Hepatocyte (in vitro differentiated cells): ENCODE measurements around the gene GOLPH3L. TPM values are rescaled to one million over a fixed set of nuclear protein-coding genes. Genes with fewer than 3 reads are reported as not detected.
"Not testable (repeated sequence)": the region's sequence is repeated elsewhere in the genome, so short reads cannot be mapped to it uniquely, and the experiment has no call there.

ENCODE experiments used
- DNase-seq: peaks from one replicate; pipeline ENCODE4 v3.0.0-alpha.2; 2016; ENCODE audit warnings: low spot score
- H2AFZ ChIP-seq: fragments of 200-600 bp; sonication (generic); 2 replicates; pipeline ENCODE4 v1.6.0; 2016; ENCODE audit warnings: antibody characterized with exemption, mild to moderate bottlenecking
- H3K27ac ChIP-seq: fragments of 200-600 bp; sonication (generic); 2 replicates; pipeline ENCODE4 v1.5.1; 2016; ENCODE audit warnings: mild to moderate bottlenecking
- H3K27me3 ChIP-seq: fragments of 200-600 bp; sonication (generic); 2 replicates; pipeline ENCODE4 v1.6.1; 2016
- H3K36me3 ChIP-seq: fragments of 200-600 bp; sonication (generic); replicated peaks from 2 replicates; pipeline ENCODE4 v1.5.1; 2016; ENCODE audit warnings: low read depth; ENCODE audit not compliant: insufficient read depth
- H3K4me1 ChIP-seq: fragments of 200-600 bp; sonication (generic); 2 replicates; pipeline ENCODE4 v1.5.1; 2016; ENCODE audit warnings: mild to moderate bottlenecking, moderate library complexity; ENCODE audit not compliant: insufficient read depth
- H3K4me2 ChIP-seq: fragments of 200-600 bp; sonication (generic); 2 replicates; pipeline ENCODE4 v1.6.0; 2016
- H3K4me3 ChIP-seq: fragments of 200-600 bp; sonication (generic); 2 replicates; pipeline ENCODE4 v1.5.1; 2016; ENCODE audit warnings: mild to moderate bottlenecking
- H3K79me2 ChIP-seq: fragments of 200-600 bp; sonication (generic); 2 replicates; pipeline ENCODE4 v1.6.0; 2017; ENCODE audit warnings: mild to moderate bottlenecking
- H3K9me2 ChIP-seq: fragments of 200-600 bp; sonication (generic); replicated peaks from 2 replicates; pipeline ENCODE4 v1.6.0; 2017; ENCODE audit warnings: mild to moderate bottlenecking; ENCODE audit not compliant: insufficient read depth
- H3K9me3 ChIP-seq: fragments of 200-600 bp; sonication (generic); 2 replicates; pipeline ENCODE4 v1.5.1; 2016; ENCODE audit warnings: low read depth, mild to moderate bottlenecking
- H4K20me1 ChIP-seq: fragments of 200-600 bp; sonication (generic); 2 replicates; pipeline ENCODE4 v1.6.0; 2016; ENCODE audit warnings: mild to moderate bottlenecking; ENCODE audit not compliant: insufficient read depth, poor library complexity, severe bottlenecking
- CTCF ChIP-seq: fragments of 200-600 bp; sonication (generic); IDR thresholded peaks from 2 replicates; pipeline ENCODE4 v1.5.1; 2016; ENCODE audit warnings: antibody characterized with exemption, mild to moderate bottlenecking; ENCODE audit not compliant: poor library complexity
- EZH2 ChIP-seq: fragments of 200-600 bp; sonication (generic); IDR thresholded peaks from 2 replicates; pipeline ENCODE4 v1.6.1; 2016; ENCODE audit warnings: antibody characterized with exemption, mild to moderate bottlenecking, borderline replicate concordance
- EZH2phosphoT487 ChIP-seq: fragments of 200-600 bp; sonication (generic); IDR thresholded peaks from one replicate; pipeline ENCODE4 v1.6.1; 2018; ENCODE audit warnings: antibody characterized with exemption, mild to moderate bottlenecking, low read depth, moderate library complexity; ENCODE audit not compliant: unreplicated experiment, severe bottlenecking
- WGBS: methylation state at CpG from one replicate; pipeline ENCODE4 v1.1.6; 2016; ENCODE audit warnings: low lambda C conversion rate; ENCODE audit errors: missing lambda C conversion rate; 5-methylcytosine and 5-hydroxymethylcytosine counted together
- polyA plus RNA-seq: library from polyadenylated mRNA; unstranded; fragments of >200 nt; fragmentation: Nextera tagmentation; extraction: Ambion mirVana; gene quantifications from 2 replicates; pipeline ENCODE4 v1.2.1, GENCODE V29; 2016
- total RNA-seq: library from RNA; depleted of rRNA; stranded (reverse); fragments of >200 nt; gene quantifications from 2 replicates; pipeline ENCODE4 v1.2.3, GENCODE V29; 2014

GOLPH3L gene
- total and polyA plus RNA-seq, 2 experiments from 2014 or later, result 20.8 to 21.8 TPM

GRCh38 chr1:150662811-150663210 is 34.1 kb downstream of the GOLPH3L start:
- no peaks in the 10 kb centered on the region for H3K79me2 ChIP-seq
- H3K36me3 ChIP-seq, result no peaks in the 10 kb centered on the region
- no peaks in the 10 kb centered on the region for H3K4me1 ChIP-seq
- H3K4me2 ChIP-seq, result no peak overlapping the region
- H3K27me3 ChIP-seq, result no peaks in the 10 kb centered on the region
- DNase-seq, result no peak
- H3K27ac ChIP-seq, result no peak overlapping the region
- H4K20me1 ChIP-seq, result no peaks in the 10 kb centered on the region
- no peak overlapping the region for H3K4me3 ChIP-seq
- TF ChIP-seq CTCF (no peak), EZH2 (no peak), EZH2phosphoT487 (no peak)
- no peaks in the 10 kb centered on the region for H3K9me3 ChIP-seq
- no peaks in the 10 kb centered on the region for H3K9me2 ChIP-seq
- H2AFZ ChIP-seq, result no peak overlapping the region
- WGBS, result 97% methylated on average over 9 of the region's 9 CpGs

GRCh38 chr1:150661156-150661555 is 35.8 kb downstream of the GOLPH3L start:
- no peak overlapping the region for H2AFZ ChIP-seq
- no peak overlapping the region for H3K4me3 ChIP-seq
- 98% methylated on average over 5 of the region's 5 CpGs for WGBS
- no peaks in the 10 kb centered on the region for H3K4me1 ChIP-seq
- TF ChIP-seq EZH2phosphoT487 (no peak), EZH2 (no peak)
- no peaks in the 10 kb centered on the region for H3K9me2 ChIP-seq
- H3K27ac ChIP-seq, result no peak overlapping the region
- H3K36me3 ChIP-seq, result no peaks in the 10 kb centered on the region
- no peaks in the 10 kb centered on the region for H3K79me2 ChIP-seq
- no peaks in the 10 kb centered on the region for H3K9me3 ChIP-seq
- no peak for DNase-seq
- no peak overlapping the region for H3K4me2 ChIP-seq
- no peaks in the 10 kb centered on the region for H3K27me3 ChIP-seq
- no peaks in the 10 kb centered on the region for H4K20me1 ChIP-seq

- no peaks in the 10 kb centered on the region for H3K79me2 ChIP-seq
- no peak overlapping the region for H2AFZ ChIP-seq
- TF ChIP-seq EZH2phosphoT487 (no peak), CTCF (no peak), EZH2 (no peak)
- no peak for DNase-seq
- H3K9me3 ChIP-seq, result no peaks in the 10 kb centered on the region
- H3K4me1 ChIP-seq, result no peaks in the 10 kb centered on the region
- H3K27me3 ChIP-seq, result no peaks in the 10 kb centered on the region
- no peaks in the 10 kb centered on the region for H3K9me2 ChIP-seq
- no peak overlapping the region for H3K4me2 ChIP-seq
- H3K36me3 ChIP-seq, result no peaks in the 10 kb centered on the region
- 76% methylated on average over 4 of the region's 4 CpGs for WGBS
- H3K4me3 ChIP-seq, result no peak overlapping the region
- H3K27ac ChIP-seq, result no peak overlapping the region
- H4K20me1 ChIP-seq, result no peaks in the 10 kb centered on the region
Observed at GRCh38 chr1:150660584-150660983, 36.4 kb downstream of the GOLPH3L start.

GRCh38 chr1:150657064-150657463 is 39.9 kb downstream of the GOLPH3L start:
- WGBS, result 87% methylated on average over 4 of the region's 4 CpGs
- H3K4me2 ChIP-seq, result not testable (repeated sequence)

GRCh38 chr1:150654635-150655034 is 42.3 kb downstream of the GOLPH3L start:
- not testable (repeated sequence) for H3K4me2 ChIP-seq, H3K27me3 ChIP-seq, H3K9me3 ChIP-seq, H2AFZ ChIP-seq, H3K36me3 ChIP-seq, H3K79me2 ChIP-seq, H3K4me3 ChIP-seq, H3K9me2 ChIP-seq, H4K20me1 ChIP-seq, H3K4me1 ChIP-seq, H3K27ac ChIP-seq, DNase-seq
- WGBS, result 92% methylated on average over 10 of the region's 10 CpGs

More at GRCh38 chr1:150657064-150657463, 39.9 kb downstream of the GOLPH3L start:
- DNase-seq, H3K27ac ChIP-seq, H3K36me3 ChIP-seq, H2AFZ ChIP-seq, H3K4me3 ChIP-seq, H3K27me3 ChIP-seq, H3K9me3 ChIP-seq, H3K9me2 ChIP-seq, H3K79me2 ChIP-seq, H4K20me1 ChIP-seq, H3K4me1 ChIP-seq: not testable (repeated sequence)
